ENCODE measurements around the gene LSM14B.
A peak's percentile ranks its signal among the peaks of the same experiment; 100 is the strongest.

The LSM14B gene

GRCh38 chr20:62175711-62176110, 53.4 kb downstream of the LSM14B start:
- no peak for TF ChIP-seq CTCF (conservative IDR thresholded peaks at IDR 0.05)
- no peak for TF ChIP-seq ZFX (IDR thresholded peaks at IDR 0.05)
- H3K27ac ChIP-seq, result no peak overlapping the region

DNA sequence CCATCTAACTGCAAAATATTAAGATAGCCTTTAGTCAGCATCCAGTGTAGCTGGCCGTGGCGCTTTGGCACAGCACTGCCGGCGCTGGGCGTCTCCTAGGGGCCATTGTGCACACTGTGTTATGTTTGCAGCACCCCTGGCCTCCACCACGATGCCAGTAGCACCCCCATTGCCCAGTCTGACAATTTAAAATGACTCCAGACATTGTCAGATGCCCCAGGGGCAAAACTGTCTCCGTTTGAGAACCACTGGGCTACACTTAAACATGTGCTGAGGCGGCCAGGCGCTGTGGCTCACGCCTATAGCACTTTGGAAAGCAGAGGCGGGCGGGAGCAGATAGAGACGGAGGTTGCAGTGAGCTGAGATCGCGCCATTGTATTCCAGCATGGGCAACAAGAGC, 54.6 kb downstream of the LSM14B start:
- no peak overlapping the region for H3K27ac ChIP-seq
- TF ChIP-seq CTCF (conservative IDR thresholded peaks at IDR 0.05) (no peak), ZFX (IDR thresholded peaks at IDR 0.05) (no peak)

- no peak overlapping the region for H3K27ac ChIP-seq
- TF ChIP-seq CTCF (conservative IDR thresholded peaks at IDR 0.05), result no peak
- TF ChIP-seq ZFX (IDR thresholded peaks at IDR 0.05), result no peak
These were observed 55.0 kb downstream of the LSM14B start for GRCh38 chr20:62177307-62177706.

DNA sequence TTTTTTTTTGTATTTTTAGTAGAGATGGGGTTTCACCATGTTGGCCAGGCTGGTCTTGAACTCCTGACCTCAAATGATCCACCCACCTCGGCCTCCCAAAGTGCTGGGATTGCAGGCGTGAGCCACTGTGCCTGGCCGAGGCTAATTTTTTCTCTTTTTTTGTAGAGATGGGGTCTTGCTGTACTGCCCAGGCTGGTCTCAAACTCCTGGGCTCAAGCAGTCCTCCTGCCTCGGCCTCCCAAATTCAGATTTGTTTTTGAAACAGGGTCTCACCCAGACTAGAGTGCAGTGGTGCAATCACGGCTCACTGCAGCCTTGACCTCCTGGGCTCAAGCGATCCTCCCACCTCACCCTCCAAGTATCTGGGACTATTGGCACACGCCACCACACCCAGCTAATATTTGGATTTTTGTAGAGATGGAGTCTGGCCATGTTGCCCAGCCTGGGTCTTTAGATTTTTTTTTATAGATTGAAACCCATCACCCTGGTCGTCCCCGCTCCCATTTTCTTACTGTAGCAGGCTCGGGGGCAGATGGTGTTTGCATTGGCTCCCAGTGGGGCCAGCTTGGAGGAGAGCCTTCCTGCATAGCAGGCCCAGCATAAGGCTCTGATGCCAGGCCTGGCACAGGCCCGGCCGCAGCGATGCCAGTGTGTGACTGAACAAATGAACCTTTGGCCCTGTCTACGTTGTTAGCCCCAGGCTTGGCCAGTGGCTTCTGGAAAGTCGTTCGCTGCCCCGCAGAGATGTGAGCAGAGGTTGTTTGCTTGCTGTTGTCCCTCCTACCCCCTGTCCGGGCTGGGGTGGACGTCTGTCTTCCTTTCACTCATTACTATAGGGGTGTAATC, 56.3 kb downstream of the LSM14B start:
- TF ChIP-seq ZFX (IDR thresholded peaks at IDR 0.05) (no peak), CTCF (conservative IDR thresholded peaks at IDR 0.05) (no peak)
- H3K27ac ChIP-seq, result peak overlapping the region; percentile 9; the same call in 1 of the 2 replicates

DNA sequence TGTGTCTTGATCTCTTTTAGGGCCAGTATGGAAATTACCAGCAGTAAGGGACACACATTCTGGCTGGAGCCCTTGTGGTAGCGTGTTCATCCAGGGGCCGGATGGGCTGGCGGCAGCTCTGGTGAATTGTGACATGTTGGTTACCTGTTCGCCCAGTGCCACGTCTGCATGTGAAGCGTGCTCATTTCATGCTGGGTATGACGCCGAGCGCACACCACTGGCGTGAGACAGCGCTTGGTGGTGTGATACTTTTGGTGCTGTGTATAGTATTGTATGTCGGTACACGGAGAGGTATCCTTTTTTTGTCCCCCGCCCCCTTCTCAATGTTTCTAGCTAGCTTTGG, 56.9 kb downstream of the LSM14B start:
- no peak for TF ChIP-seq ZFX (IDR thresholded peaks at IDR 0.05)
- no peak for TF ChIP-seq CTCF (conservative IDR thresholded peaks at IDR 0.05)
- peak overlapping the region; percentile 9; the same call in 1 of the 2 replicates for H3K27ac ChIP-seq

DNA sequence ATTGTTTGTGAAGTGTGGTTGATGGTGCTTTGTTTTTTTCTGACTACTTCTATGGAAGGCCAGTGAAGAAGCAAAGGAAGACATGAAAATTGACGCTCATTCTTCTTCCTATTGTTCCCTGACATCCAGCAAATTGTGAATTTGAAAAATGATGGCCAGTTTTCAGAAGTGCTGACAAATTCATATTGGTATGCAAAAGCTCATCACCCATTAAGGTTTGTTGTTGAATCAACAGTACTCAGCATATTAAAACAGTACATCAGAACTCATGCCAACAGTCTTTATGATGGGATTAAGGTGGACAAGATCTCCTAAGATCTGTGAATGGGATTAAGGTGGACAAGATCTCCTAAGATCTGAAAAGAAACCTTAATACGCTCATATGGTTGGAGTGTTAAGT, 59.5 kb downstream of the LSM14B start:
- no peak for TF ChIP-seq ZFX (IDR thresholded peaks at IDR 0.05)
- TF ChIP-seq CTCF (conservative IDR thresholded peaks at IDR 0.05), result no peak
- H3K27ac ChIP-seq, result no peak overlapping the region

GRCh38 chr20:62182469-62183425, 60.5 kb downstream of the LSM14B start, which contains the start of gene MTG2:
MTG2 (plus strand) TSS chr20:62183028; CDS start chr20:62193421, 10,393 bp downstream.
- no peak for TF ChIP-seq CTCF (conservative IDR thresholded peaks at IDR 0.05)
- TF ChIP-seq ZFX (IDR thresholded peaks at IDR 0.05), result peak; percentile 92; the same call in 1 of the 2 replicates
- H3K27ac ChIP-seq, result peak within 1 kb of the TSS; percentile 85
